GM12878 (cell line): ENCODE data around the gene SLC26A1. TPM values are rescaled to one million over a fixed set of nuclear protein-coding genes. Genes with fewer than 3 reads are reported as not detected.

Source experiments
- ATAC-seq: fragments of 200-7000 bp; cut with Tn5 transposase; 3 replicates; pipeline ENCODE4 v1.9.1; 2020; ENCODE audit warnings: mild to moderate bottlenecking, moderate library complexity
- BruUV-seq: library from RNA; stranded (reverse); fragments of 400-500 nt; replicated peaks from 2 replicates; lab custom pipeline; 2021; lab: Mats Ljungman, UMichigan
- CTCF ChIA-PET: fragments of 300-600 bp; sonication (Branson Sonifier 250); formaldehyde crosslinking; extraction: SDS; loops from one replicate; lab custom pipeline; 2021; ENCODE audit warnings: inconsistent platforms; lab: Yijun Ruan, JAX
- POLR2A ChIA-PET: fragments of 350-600 bp; formaldehyde crosslinking; extraction: SDS; loops from one replicate; lab custom pipeline; 2021; ENCODE audit warnings: inconsistent platforms; lab: Charles Lee
- RAD21 ChIA-PET: fragments of 300-600 bp; sonication (Branson Sonifier 250); formaldehyde crosslinking; loops from one replicate; lab custom pipeline; 2023; ENCODE audit warnings: antibody characterized with exemption; ENCODE audit not compliant: unreplicated experiment; lab: Charles Lee
- SMC1A ChIA-PET: fragments of 300-600 bp; sonication (Branson Sonifier 250); formaldehyde crosslinking; loops from one replicate; lab custom pipeline; 2023; ENCODE audit not compliant: unreplicated experiment, uncharacterized antibody; lab: Charles Lee
- DNase-seq: peaks from one replicate; pipeline ENCODE4 v3.0.0-alpha.2; 2011; ENCODE audit warnings: low read depth, low spot score
- FAIRE-seq: peaks from 3 replicates; lab custom pipeline; 2011; peaks lifted over from hg19 to GRCh38; lab: Jason Lieb, UNC
- H2AFZ ChIP-seq: 2 replicates; pipeline ENCODE4 v1.6.0; 2011; ENCODE audit warnings: low read depth, low read length, control low read depth; ENCODE audit not compliant: control insufficient read depth
- H3K27ac ChIP-seq: 2 replicates; pipeline ENCODE4 v1.5.1; 2011; ENCODE audit warnings: control low read depth; ENCODE audit not compliant: control insufficient read depth, insufficient read depth
- H3K27me3 ChIP-seq, 2 experiments: replicated peaks in 1 of 2; 2 replicates each; pipeline versions ENCODE4 v1.6.0 to v1.6.1; 2011; ENCODE audit warnings: low read length in 1 of 2; ENCODE audit not compliant: control insufficient read depth in 2 of 2, insufficient read depth in 2 of 2
- H3K36me3 ChIP-seq, 2 experiments: 2 replicates each; pipeline ENCODE4 v1.5.1; 2011; ENCODE audit warnings: low read length in 1 of 2; ENCODE audit not compliant: control insufficient read depth in 2 of 2, insufficient read depth in 2 of 2
- H3K4me1 ChIP-seq: 2 replicates; pipeline ENCODE4 v1.6.1; 2011; ENCODE audit warnings: mild to moderate bottlenecking, low read length, moderate library complexity, mixed read lengths; ENCODE audit not compliant: control insufficient read depth, insufficient read depth
- H3K4me2 ChIP-seq: 2 replicates; pipeline ENCODE4 v1.6.0; 2011; ENCODE audit warnings: control low read depth; ENCODE audit not compliant: control insufficient read depth, insufficient read depth
- H3K4me3 ChIP-seq: fragments of 200-600 bp; sonication (generic); 2 replicates; pipeline ENCODE4 v1.5.1; 2016
- H3K79me2 ChIP-seq: 2 replicates; pipeline ENCODE4 v1.6.0; 2011; ENCODE audit warnings: low read length; ENCODE audit not compliant: control insufficient read depth, insufficient read depth
- H3K9ac ChIP-seq: 2 replicates; pipeline ENCODE4 v1.8.0; 2011; ENCODE audit warnings: low read length, control low read depth, mixed read lengths; ENCODE audit not compliant: control insufficient read depth, insufficient read depth
- H3K9me3 ChIP-seq: replicated peaks from 3 replicates; pipeline ENCODE4 v1.5.1; 2011; ENCODE audit warnings: mild to moderate bottlenecking, low read length; ENCODE audit not compliant: control insufficient read depth, insufficient read depth
- H4K20me1 ChIP-seq: 2 replicates; pipeline ENCODE4 v1.6.0; 2011; ENCODE audit not compliant: control insufficient read depth, insufficient read depth
- EGR1 ChIP-seq, 2 experiments: IDR thresholded peaks; 1 replicate in 1 of 2; 2 replicates in 1 of 2; pipeline ENCODE4 v1.6.1; 2011 to 2012; ENCODE audit warnings: low read depth in 2 of 2, low read length in 2 of 2, borderline replicate concordance in 1 of 2, mild to moderate bottlenecking in 1 of 2, moderate library complexity in 1 of 2
- RB1 ChIP-seq: fragments of 450-650 bp; formaldehyde crosslinking; IDR thresholded peaks from 2 replicates; pipeline ENCODE4 v1.6.1; 2017; ENCODE audit warnings: mild to moderate bottlenecking, borderline replicate concordance
- SREBF1 ChIP-seq: IDR thresholded peaks from 2 replicates; pipeline ENCODE4 v1.6.1; 2012; ENCODE audit warnings: mild to moderate bottlenecking, low read length
- SUZ12 ChIP-seq: fragments of 200-600 bp; sonication (generic); IDR thresholded peaks from one replicate; pipeline ENCODE4 v1.6.1; 2018; ENCODE audit warnings: antibody characterized with exemption, mild to moderate bottlenecking; ENCODE audit not compliant: unreplicated experiment
- TAF1 ChIP-seq: IDR thresholded peaks from 2 replicates; pipeline ENCODE4 v1.6.1; 2011; ENCODE audit warnings: mild to moderate bottlenecking, low read depth, low read length, borderline replicate concordance
- WRNIP1 ChIP-seq: IDR thresholded peaks from 2 replicates; pipeline ENCODE4 v1.6.1; 2011; ENCODE audit warnings: low read depth, low read length, improper control_type of control experiment, borderline replicate concordance
- ZBTB40 ChIP-seq: fragments of 450-650 bp; IDR thresholded peaks from 2 replicates; pipeline ENCODE4 v1.6.1; 2016; ENCODE audit warnings: mild to moderate bottlenecking, moderate library complexity, borderline replicate concordance
- ZSCAN29 ChIP-seq: fragments of 450-650 bp; IDR thresholded peaks from 2 replicates; pipeline ENCODE4 v1.6.1; 2017; ENCODE audit warnings: mild to moderate bottlenecking, moderate library complexity
- WGBS: methylation state at CpG from one replicate; pipeline ENCODE4 v1.1.6; 2016; ENCODE audit warnings: low lambda C conversion rate; ENCODE audit not compliant: insufficient replicate concordance, insufficient coverage; ENCODE audit errors: missing lambda C conversion rate; 5-methylcytosine and 5-hydroxymethylcytosine counted together
- in situ Hi-C: fragments of 300-500 bp; cut with MboI; formaldehyde crosslinking; loops from 9 replicates; pipeline ENCODE4 v1.14.3; 2018; ENCODE audit warnings: mixed read lengths
- intact Hi-C: fragments of 100-400 bp; cut with micrococcal nuclease; formaldehyde crosslinking; loops from one replicate; pipeline ENCODE4 v1.14.2; 2022; ENCODE audit not compliant: unreplicated experiment
- polyA plus RNA-seq, 11 experiments: library from polyadenylated mRNA; depleted of rRNA in 4 of 11; unstranded in 6 of 11; stranded (reverse) in 5 of 11; fragments of >200 nt; fragmentation: Nextera tagmentation in 4 of 11; fragmentation: Illumina TruSeq in 1 of 11; extraction: Ambion mirVana in 4 of 11; extraction: Trizol in 1 of 11; gene quantifications; 1 replicate in 1 of 11; 2 replicates in 10 of 11; pipeline versions ENCODE4 v1.2.1 to v1.2.3, GENCODE V29; 2011 to 2016; ENCODE audit warnings: inconsistent platforms in 2 of 11, missing spikeins in 2 of 11, low read depth in 1 of 11
- total RNA-seq, 4 experiments: library from RNA; depleted of rRNA in 3 of 4; stranded (reverse); fragments of >200 nt in 3 of 4; fragmentation: Illumina TruSeq in 1 of 4; extraction: Trizol in 1 of 4; gene quantifications; 2 replicates each; pipeline versions ENCODE4 v1.2.1 to v1.2.3, GENCODE V29; 2013 to 2021
- TF ChIP-seq, protein P1 (sequence below): fragments of 450-650 bp; IDR thresholded peaks from 2 replicates; pipeline ENCODE4 v1.6.1; 2018; ENCODE audit warnings: mild to moderate bottlenecking, low read depth, moderate library complexity; ENCODE audit not compliant: partially characterized antibody
- TF ChIP-seq, protein P2 (sequence below): fragments of 450-650 bp; IDR thresholded peaks from 2 replicates; pipeline ENCODE4 v1.6.1; 2017; ENCODE audit warnings: antibody characterized with exemption, mild to moderate bottlenecking, moderate library complexity
- TF ChIP-seq, protein P3 (sequence below): fragments of 450-650 bp; IDR thresholded peaks from 2 replicates; pipeline ENCODE4 v1.6.1; 2017; ENCODE audit warnings: mild to moderate bottlenecking, low read depth, inconsistent platforms; ENCODE audit not compliant: poor library complexity, severe bottlenecking

Gene SLC26A1
- total and polyA plus RNA-seq, 10 of the 15 experiments (the other 5 are each of a cell fraction or from before 2014, with no cell fraction given): 0.05 to 0.96 (median 0.28) TPM; not detected in 5

DNA sequence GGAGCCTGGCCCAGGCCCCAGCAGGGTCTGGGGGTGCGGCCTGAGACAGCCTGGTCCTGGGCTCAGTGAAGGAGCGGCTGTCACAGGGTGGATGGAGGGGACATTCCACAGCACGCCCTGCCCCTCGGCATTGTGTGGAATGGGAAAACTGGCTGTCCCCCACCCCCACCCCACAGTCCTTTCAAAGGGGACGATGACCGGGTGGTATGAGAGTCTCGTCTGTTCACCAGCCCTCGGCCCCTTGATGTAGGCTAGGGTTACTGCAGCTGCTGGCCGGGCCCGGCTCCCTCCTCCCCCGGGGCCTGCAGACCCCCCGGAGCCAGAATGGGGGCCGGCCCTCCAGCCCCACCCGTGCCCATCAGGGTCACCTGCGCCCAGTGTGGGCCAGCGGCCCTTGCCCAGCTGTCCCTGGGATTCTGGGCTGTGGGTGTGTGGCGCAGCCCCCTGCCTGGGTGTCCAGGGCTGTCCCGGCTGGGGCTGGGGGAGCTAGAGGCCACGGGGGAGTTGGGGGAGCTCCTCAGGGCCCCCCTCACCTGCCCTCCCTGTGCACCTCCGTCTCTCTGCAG is 30.0 kb upstream of the SLC26A1 start:
- TF ChIP-seq WRNIP1 (no peak), SREBF1 (no peak), ZBTB40 (no peak), ZSCAN29 (no peak), TAF1 (no peak), RB1 (no peak), SUZ12 (no peak), EGR1 (IDR thresholded peaks at IDR 0.05; ENCODE audit: borderline replicate concordance in 1 of 2, low read depth in 2 of 2, low read length in 2 of 2) (no peak)
- TF ChIP-seq, protein P1, sequence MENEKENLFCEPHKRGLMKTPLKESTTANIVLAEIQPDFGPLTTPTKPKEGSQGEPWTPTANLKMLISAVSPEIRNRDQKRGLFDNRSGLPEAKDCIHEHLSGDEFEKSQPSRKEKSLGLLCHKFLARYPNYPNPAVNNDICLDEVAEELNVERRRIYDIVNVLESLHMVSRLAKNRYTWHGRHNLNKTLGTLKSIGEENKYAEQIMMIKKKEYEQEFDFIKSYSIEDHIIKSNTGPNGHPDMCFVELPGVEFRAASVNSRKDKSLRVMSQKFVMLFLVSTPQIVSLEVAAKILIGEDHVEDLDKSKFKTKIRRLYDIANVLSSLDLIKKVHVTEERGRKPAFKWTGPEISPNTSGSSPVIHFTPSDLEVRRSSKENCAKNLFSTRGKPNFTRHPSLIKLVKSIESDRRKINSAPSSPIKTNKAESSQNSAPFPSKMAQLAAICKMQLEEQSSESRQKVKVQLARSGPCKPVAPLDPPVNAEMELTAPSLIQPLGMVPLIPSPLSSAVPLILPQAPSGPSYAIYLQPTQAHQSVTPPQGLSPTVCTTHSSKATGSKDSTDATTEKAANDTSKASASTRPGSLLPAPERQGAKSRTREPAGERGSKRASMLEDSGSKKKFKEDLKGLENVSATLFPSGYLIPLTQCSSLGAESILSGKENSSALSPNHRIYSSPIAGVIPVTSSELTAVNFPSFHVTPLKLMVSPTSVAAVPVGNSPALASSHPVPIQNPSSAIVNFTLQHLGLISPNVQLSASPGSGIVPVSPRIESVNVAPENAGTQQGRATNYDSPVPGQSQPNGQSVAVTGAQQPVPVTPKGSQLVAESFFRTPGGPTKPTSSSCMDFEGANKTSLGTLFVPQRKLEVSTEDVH: no peak
- TF ChIP-seq, protein P2, sequence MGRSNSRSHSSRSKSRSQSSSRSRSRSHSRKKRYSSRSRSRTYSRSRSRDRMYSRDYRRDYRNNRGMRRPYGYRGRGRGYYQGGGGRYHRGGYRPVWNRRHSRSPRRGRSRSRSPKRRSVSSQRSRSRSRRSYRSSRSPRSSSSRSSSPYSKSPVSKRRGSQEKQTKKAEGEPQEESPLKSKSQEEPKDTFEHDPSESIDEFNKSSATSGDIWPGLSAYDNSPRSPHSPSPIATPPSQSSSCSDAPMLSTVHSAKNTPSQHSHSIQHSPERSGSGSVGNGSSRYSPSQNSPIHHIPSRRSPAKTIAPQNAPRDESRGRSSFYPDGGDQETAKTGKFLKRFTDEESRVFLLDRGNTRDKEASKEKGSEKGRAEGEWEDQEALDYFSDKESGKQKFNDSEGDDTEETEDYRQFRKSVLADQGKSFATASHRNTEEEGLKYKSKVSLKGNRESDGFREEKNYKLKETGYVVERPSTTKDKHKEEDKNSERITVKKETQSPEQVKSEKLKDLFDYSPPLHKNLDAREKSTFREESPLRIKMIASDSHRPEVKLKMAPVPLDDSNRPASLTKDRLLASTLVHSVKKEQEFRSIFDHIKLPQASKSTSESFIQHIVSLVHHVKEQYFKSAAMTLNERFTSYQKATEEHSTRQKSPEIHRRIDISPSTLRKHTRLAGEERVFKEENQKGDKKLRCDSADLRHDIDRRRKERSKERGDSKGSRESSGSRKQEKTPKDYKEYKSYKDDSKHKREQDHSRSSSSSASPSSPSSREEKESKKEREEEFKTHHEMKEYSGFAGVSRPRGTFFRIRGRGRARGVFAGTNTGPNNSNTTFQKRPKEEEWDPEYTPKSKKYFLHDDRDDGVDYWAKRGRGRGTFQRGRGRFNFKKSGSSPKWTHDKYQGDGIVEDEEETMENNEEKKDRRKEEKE: no peak
- TF ChIP-seq, protein P3, sequence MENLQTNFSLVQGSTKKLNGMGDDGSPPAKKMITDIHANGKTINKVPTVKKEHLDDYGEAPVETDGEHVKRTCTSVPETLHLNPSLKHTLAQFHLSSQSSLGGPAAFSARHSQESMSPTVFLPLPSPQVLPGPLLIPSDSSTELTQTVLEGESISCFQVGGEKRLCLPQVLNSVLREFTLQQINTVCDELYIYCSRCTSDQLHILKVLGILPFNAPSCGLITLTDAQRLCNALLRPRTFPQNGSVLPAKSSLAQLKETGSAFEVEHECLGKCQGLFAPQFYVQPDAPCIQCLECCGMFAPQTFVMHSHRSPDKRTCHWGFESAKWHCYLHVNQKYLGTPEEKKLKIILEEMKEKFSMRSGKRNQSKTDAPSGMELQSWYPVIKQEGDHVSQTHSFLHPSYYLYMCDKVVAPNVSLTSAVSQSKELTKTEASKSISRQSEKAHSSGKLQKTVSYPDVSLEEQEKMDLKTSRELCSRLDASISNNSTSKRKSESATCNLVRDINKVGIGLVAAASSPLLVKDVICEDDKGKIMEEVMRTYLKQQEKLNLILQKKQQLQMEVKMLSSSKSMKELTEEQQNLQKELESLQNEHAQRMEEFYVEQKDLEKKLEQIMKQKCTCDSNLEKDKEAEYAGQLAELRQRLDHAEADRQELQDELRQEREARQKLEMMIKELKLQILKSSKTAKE: no peak
- ChIA-PET RAD21 (no interaction called here), POLR2A (no interaction called here), CTCF (no interaction called here), SMC1A (no interaction called here)
- Histone ChIP-seq H2AFZ (no peak overlapping the region), H3K36me3 (no peaks in the 10 kb centered on the region), H4K20me1 (no peaks in the 10 kb centered on the region), H3K4me1 (peaks cover 17% of the 10 kb centered on the region), H3K27me3 (no peaks in the 10 kb centered on the region), H3K9ac (no peak overlapping the region), H3K9me3 (no peaks in the 10 kb centered on the region), H3K4me3 (no peak overlapping the region), H3K79me2 (no peaks in the 10 kb centered on the region), H3K4me2 (no peak overlapping the region), H3K27ac (no peak overlapping the region)
- WGBS: 73% methylated on average over 20 of the region's 20 CpGs
- ATAC-seq: no peak
- DNase-seq: no peak
- in situ Hi-C loops: no loop called here
- FAIRE-seq: no peak
- no TSS peak for BruUV-seq
- intact Hi-C loops: no loop called here
